Measurements from ENCODE around the gene ALPP.

GRCh38 chr2:232387451-232388171, 9.1 kb downstream of the ALPP start:
- TF ChIP-seq CTCF (IDR thresholded peaks at IDR 0.05) (no peak), EZH2 (IDR thresholded peaks at IDR 0.05; ENCODE audit: borderline replicate concordance, insufficient read depth, low read depth, low read length, poor library complexity, severe bottlenecking) (no peak)
